Parathyroid adenoma (tissue), 2 donors: Measurements from ENCODE around the gene ANO2.

ENCODE experiments used
- H2AFZ ChIP-seq: fragments of 300-600 bp; sonication (generic); one replicate; pipeline ENCODE4 v1.7.0; 2017; ENCODE audit warnings: antibody characterized with exemption, mild to moderate bottlenecking
- H3K27ac ChIP-seq: fragments of 300-600 bp; sonication (generic); one replicate; pipeline ENCODE4 v1.7.0; 2017
- H3K27me3 ChIP-seq: fragments of 300-600 bp; sonication (generic); one replicate; pipeline ENCODE4 v1.7.0; 2017; ENCODE audit warnings: low read length; ENCODE audit not compliant: control insufficient read depth, insufficient read depth
- H3K36me3 ChIP-seq: fragments of 300-600 bp; sonication (generic); one replicate; pipeline ENCODE4 v1.7.0; 2017; ENCODE audit warnings: low read length; ENCODE audit not compliant: control insufficient read depth, insufficient read depth
- H3K4me1 ChIP-seq: fragments of 300-600 bp; sonication (generic); one replicate; pipeline ENCODE4 v1.7.0; 2017; ENCODE audit warnings: control low read depth
- H3K4me2 ChIP-seq: fragments of 300-600 bp; sonication (generic); one replicate; pipeline ENCODE4 v1.7.0; 2017; ENCODE audit warnings: low read length
- H3K4me3 ChIP-seq: fragments of 300-600 bp; sonication (generic); one replicate; pipeline ENCODE4 v1.7.0; 2017; ENCODE audit warnings: low read depth, low read length
- H3K79me2 ChIP-seq: fragments of 300-600 bp; sonication (generic); one replicate; pipeline ENCODE4 v1.7.0; 2017; ENCODE audit warnings: control low read depth
- H3K9ac ChIP-seq: fragments of 300-600 bp; sonication (generic); one replicate; pipeline ENCODE4 v1.7.0; 2017; ENCODE audit warnings: mild to moderate bottlenecking
- H3K9me3 ChIP-seq: fragments of 300-600 bp; sonication (generic); one replicate; pipeline ENCODE4 v1.7.0; 2017; ENCODE audit warnings: low read length; ENCODE audit not compliant: control insufficient read depth
- TF ChIP-seq, protein P1 (sequence below): fragments of 300-600 bp; sonication (generic); IDR thresholded peaks from one replicate; pipeline ENCODE4 v1.7.0; 2017; ENCODE audit warnings: antibody characterized with exemption, mild to moderate bottlenecking
- donor health status: primary hyperparathyroidism.

The ANO2 gene

DNA sequence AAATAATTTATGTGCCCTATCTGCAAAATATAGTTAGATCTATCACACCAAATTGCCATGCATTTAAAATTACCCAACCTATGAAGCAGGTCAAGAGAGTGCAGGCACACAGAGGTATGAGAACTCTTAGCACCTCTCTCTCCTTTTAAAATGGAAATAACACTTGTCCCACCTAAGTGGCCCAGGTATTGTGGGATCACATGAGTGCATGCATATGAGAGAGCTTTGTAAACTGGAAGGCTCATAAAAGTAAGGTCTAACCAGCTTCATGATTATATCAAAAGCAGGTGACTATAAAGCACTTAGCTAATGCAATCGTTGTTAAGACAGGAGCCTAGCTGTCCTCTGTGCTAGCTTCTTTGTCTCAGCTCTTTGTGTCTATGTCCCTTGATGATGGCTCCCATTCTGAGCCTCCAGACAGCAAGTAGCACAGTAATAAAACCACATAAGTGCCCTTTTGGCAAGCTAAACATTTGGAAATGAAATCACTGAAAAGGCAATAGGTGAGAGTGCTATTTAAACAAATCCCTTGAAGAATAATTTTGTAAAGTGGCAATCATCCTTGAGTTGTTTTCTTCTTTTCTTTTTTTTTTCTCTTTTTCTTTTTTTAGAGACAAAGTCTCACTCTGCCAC is 294.1 kb downstream of the ANO2 start:
- Histone ChIP-seq H3K4me2 (no peak overlapping the region), H3K27me3 (no peaks in the 10 kb centered on the region), H2AFZ (no peak overlapping the region), H3K4me3 (no peak overlapping the region), H3K9ac (no peak overlapping the region), H3K27ac (no peak overlapping the region), H3K36me3 (no peaks in the 10 kb centered on the region), H3K79me2 (no peaks in the 10 kb centered on the region), H3K4me1 (no peaks in the 10 kb centered on the region), H3K9me3 (no peaks in the 10 kb centered on the region)
- TF ChIP-seq, protein P1, sequence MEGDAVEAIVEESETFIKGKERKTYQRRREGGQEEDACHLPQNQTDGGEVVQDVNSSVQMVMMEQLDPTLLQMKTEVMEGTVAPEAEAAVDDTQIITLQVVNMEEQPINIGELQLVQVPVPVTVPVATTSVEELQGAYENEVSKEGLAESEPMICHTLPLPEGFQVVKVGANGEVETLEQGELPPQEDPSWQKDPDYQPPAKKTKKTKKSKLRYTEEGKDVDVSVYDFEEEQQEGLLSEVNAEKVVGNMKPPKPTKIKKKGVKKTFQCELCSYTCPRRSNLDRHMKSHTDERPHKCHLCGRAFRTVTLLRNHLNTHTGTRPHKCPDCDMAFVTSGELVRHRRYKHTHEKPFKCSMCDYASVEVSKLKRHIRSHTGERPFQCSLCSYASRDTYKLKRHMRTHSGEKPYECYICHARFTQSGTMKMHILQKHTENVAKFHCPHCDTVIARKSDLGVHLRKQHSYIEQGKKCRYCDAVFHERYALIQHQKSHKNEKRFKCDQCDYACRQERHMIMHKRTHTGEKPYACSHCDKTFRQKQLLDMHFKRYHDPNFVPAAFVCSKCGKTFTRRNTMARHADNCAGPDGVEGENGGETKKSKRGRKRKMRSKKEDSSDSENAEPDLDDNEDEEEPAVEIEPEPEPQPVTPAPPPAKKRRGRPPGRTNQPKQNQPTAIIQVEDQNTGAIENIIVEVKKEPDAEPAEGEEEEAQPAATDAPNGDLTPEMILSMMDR = no peak

DNA sequence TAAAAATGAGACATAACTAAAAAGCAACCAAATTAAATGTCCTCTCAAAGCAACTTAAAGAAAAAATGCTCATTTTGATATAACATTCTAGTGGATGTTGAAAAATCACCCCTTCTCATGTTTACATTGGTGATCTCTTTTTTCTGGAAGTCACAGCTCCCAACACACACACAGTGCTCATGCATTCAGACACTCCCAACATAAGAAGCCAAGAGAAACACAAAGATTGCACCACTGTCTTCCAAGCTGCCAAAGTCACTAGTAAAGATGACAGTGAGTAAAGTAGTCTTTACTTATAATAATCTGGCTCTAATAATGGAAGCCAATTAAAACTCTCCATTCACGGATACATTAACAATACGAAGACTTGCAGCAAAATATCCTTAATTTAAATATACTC is 294.8 kb downstream of the ANO2 start:
- Histone ChIP-seq H3K79me2 (no peaks in the 10 kb centered on the region), H3K27ac (no peak overlapping the region), H3K4me2 (no peak overlapping the region), H3K9ac (no peak overlapping the region), H3K27me3 (no peaks in the 10 kb centered on the region), H3K9me3 (no peaks in the 10 kb centered on the region), H2AFZ (no peak overlapping the region), H3K36me3 (no peaks in the 10 kb centered on the region), H3K4me1 (no peaks in the 10 kb centered on the region), H3K4me3 (no peak overlapping the region)
- TF ChIP-seq, protein P1 = no peak

DNA sequence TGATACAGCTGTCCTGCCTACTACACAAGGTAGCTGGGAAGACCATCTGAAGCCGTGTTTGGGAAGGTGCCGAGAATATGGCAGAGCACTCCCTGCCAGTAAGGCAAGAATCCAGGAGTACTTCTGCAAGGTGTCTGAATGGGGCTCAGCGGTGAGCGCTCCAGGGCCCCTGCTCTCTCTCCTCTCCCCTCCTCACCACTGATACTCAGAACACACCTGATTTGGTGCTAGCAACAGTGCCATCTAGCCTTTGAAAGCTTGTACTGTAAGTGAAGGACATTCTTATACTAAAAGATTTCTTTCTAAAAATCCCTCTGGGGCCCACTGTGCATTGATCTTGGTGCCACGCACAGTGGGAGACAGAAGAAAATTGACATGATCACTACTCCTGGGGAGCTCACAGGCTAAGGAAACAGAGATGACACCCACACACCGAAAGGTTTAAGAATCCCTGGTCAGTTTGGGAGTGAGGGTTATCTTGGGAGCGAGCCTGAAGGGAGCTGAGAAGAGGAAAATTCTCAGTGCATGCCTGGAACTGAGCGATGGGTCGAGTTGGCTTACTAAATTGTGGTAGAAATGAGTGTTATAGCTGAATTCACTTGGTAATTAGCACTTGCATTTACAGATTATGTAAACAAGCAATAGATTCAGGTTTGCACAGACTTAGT is 296.2 kb downstream of the ANO2 start:
- H3K36me3 ChIP-seq = no peaks in the 10 kb centered on the region
- no peak overlapping the region for H3K4me3 ChIP-seq
- no peaks in the 10 kb centered on the region for H3K9me3 ChIP-seq
- no peaks in the 10 kb centered on the region for H3K27me3 ChIP-seq
- no peak overlapping the region for H3K4me2 ChIP-seq
- H3K27ac ChIP-seq = no peak overlapping the region
- H3K79me2 ChIP-seq = no peaks in the 10 kb centered on the region
- H3K4me1 ChIP-seq = no peaks in the 10 kb centered on the region
- no peak overlapping the region for H3K9ac ChIP-seq
- TF ChIP-seq, protein P1 = no peak
- no peak overlapping the region for H2AFZ ChIP-seq

DNA sequence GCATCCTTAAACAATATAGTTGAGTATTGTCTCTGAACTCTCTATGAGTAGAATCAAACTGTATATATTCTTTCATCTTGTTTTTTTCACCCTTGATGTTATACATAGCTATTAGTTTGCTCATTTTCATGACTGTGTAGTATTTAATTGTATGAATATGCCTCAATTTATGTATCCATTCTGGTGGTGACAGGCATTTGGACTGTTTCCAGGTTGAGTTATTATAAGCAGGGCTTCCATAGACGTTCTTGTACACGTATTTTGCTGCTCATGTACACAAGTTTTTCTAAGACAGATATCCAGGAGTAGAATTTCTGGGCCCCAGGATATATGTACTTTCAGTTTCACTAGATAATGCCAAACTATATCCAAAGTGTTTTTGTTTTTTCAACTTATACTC is 301.8 kb downstream of the ANO2 start:
- Histone ChIP-seq H3K27ac (no peak overlapping the region), H3K27me3 (no peaks in the 10 kb centered on the region), H3K79me2 (no peaks in the 10 kb centered on the region), H2AFZ (no peak overlapping the region), H3K36me3 (no peaks in the 10 kb centered on the region), H3K4me1 (no peaks in the 10 kb centered on the region), H3K4me3 (no peak overlapping the region), H3K4me2 (no peak overlapping the region), H3K9me3 (no peaks in the 10 kb centered on the region), H3K9ac (no peak overlapping the region)
- TF ChIP-seq, protein P1 = no peak

DNA sequence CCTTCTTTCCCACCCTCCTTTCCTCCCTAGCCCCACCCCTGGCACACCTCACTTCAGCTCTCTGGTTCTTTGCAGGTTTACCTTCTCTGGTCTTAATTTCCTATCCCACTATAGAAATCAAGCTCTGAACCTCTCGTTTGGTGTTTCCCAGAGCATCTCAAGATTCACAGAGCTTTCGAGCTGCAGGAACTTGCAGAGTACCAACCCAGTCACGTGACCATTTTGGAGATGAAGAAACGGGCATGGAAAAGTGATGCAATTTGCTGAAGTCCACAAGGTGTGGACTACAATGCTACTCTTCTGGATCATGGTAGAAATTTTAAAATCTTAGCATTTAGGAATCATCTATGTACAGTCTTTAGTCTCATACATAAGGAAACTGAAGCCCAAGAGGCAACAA is 307.4 kb downstream of the ANO2 start:
- Histone ChIP-seq H3K36me3 (no peaks in the 10 kb centered on the region), H3K79me2 (no peaks in the 10 kb centered on the region), H3K9me3 (no peaks in the 10 kb centered on the region), H3K27me3 (no peaks in the 10 kb centered on the region), H3K4me1 (no peaks in the 10 kb centered on the region), H3K9ac (no peak overlapping the region), H3K4me3 (no peak overlapping the region), H2AFZ (no peak overlapping the region), H3K4me2 (no peak overlapping the region), H3K27ac (no peak overlapping the region)
- TF ChIP-seq, protein P1 = no peak
